HAP-1 (cell line): ENCODE results near the gene RUNX1.

Experiments used
- DNase-seq, 2 experiments: peaks; one replicate each; pipeline ENCODE4 v3.0.0-alpha.2; 2016 to 2020; ENCODE audit warnings: low spot score in 2 of 2
- H3K27me3 ChIP-seq: fragments of 250-450 bp; sonication (Bioruptor Pico); 2 replicates; pipeline ENCODE4 v1.5.1; 2020; ENCODE audit warnings: low read depth, mild to moderate bottlenecking, moderate library complexity
- H3K36me3 ChIP-seq: fragments of 250-450 bp; sonication (Bioruptor Pico); replicated peaks from 2 replicates; pipeline ENCODE4 v1.5.1; 2020; ENCODE audit warnings: mild to moderate bottlenecking
- H3K4me1 ChIP-seq: fragments of 250-450 bp; sonication (Bioruptor Pico); 2 replicates; pipeline ENCODE4 v1.5.1; 2020; ENCODE audit warnings: mild to moderate bottlenecking
- H3K4me3 ChIP-seq: fragments of 250-450 bp; sonication (Bioruptor Pico); 2 replicates; pipeline ENCODE4 v1.5.1; 2020; ENCODE audit warnings: mild to moderate bottlenecking, moderate library complexity
- H3K9me3 ChIP-seq: fragments of 250-450 bp; sonication (Bioruptor Pico); 2 replicates; pipeline ENCODE4 v1.5.1; 2020; ENCODE audit warnings: mild to moderate bottlenecking, moderate library complexity
- in situ Hi-C: fragments of 300-500 bp; cut with MboI; formaldehyde crosslinking; loops from 3 replicates; pipeline ENCODE4 v1.14.3; 2020; ENCODE audit warnings: low sequenced_read_pairs, inconsistent platforms, mixed read lengths

RUNX1 gene

GRCh38 chr21:34740198-34740597, 308.9 kb downstream of the RUNX1 start:
- peaks cover 1% of the 10 kb centered on the region; the same call in 1 of the 2 replicates for H3K4me1 ChIP-seq
- no peaks in the 10 kb centered on the region; the same call in 1 of the 2 replicates for H3K27me3 ChIP-seq
- H3K9me3 ChIP-seq: no peaks in the 10 kb centered on the region
- no peak for DNase-seq
- in situ Hi-C loops: loop anchor here (10.0 kb wide), 2 partner anchors 145 to 1285 kb away; no protein-coding TSS in a partner anchor
- no peaks in the 10 kb centered on the region for H3K36me3 ChIP-seq
- H3K4me3 ChIP-seq: no peak overlapping the region
